Nephron progenitor cell (in vitro differentiated cells): ENCODE data around the gene SULT1A1.
"Not testable (repeated sequence)": the region's sequence is repeated elsewhere in the genome, so short reads cannot be mapped to it uniquely, and the experiment has no call there.

ENCODE experiments used
- DNase-seq: peaks from one replicate; pipeline ENCODE4 v3.0.0; 2021
- H3K27ac Mint-ChIP-seq: 2 replicates; pipeline ENCODE4 v1.8.0; 2021; ENCODE audit warnings: mild to moderate bottlenecking, moderate library complexity, mixed read lengths
- H3K27me3 Mint-ChIP-seq: 2 replicates; pipeline ENCODE4 v1.8.0; 2021; ENCODE audit warnings: mild to moderate bottlenecking, low read depth, mixed read lengths; ENCODE audit not compliant: poor library complexity
- H3K36me3 Mint-ChIP-seq: 2 replicates; pipeline ENCODE4 v1.8.0; 2021; ENCODE audit warnings: low read depth, mixed read lengths
- H3K4me1 Mint-ChIP-seq: 2 replicates; pipeline ENCODE4 v1.8.0; 2021; ENCODE audit warnings: mixed read lengths
- H3K4me3 Mint-ChIP-seq: 2 replicates; pipeline ENCODE4 v1.8.0; 2021; ENCODE audit warnings: mild to moderate bottlenecking, moderate library complexity, mixed read lengths
- H3K9me3 Mint-ChIP-seq: 2 replicates; pipeline ENCODE4 v1.8.0; 2021; ENCODE audit warnings: mild to moderate bottlenecking, moderate library complexity, mixed read lengths
- TF ChIP-seq, protein P1 (sequence below): fragments of 200-600 bp; sonication (generic); IDR thresholded peaks from 2 replicates; pipeline ENCODE4 v1.5.0; 2021; ENCODE audit warnings: antibody characterized with exemption

The SULT1A1 gene

DNA sequence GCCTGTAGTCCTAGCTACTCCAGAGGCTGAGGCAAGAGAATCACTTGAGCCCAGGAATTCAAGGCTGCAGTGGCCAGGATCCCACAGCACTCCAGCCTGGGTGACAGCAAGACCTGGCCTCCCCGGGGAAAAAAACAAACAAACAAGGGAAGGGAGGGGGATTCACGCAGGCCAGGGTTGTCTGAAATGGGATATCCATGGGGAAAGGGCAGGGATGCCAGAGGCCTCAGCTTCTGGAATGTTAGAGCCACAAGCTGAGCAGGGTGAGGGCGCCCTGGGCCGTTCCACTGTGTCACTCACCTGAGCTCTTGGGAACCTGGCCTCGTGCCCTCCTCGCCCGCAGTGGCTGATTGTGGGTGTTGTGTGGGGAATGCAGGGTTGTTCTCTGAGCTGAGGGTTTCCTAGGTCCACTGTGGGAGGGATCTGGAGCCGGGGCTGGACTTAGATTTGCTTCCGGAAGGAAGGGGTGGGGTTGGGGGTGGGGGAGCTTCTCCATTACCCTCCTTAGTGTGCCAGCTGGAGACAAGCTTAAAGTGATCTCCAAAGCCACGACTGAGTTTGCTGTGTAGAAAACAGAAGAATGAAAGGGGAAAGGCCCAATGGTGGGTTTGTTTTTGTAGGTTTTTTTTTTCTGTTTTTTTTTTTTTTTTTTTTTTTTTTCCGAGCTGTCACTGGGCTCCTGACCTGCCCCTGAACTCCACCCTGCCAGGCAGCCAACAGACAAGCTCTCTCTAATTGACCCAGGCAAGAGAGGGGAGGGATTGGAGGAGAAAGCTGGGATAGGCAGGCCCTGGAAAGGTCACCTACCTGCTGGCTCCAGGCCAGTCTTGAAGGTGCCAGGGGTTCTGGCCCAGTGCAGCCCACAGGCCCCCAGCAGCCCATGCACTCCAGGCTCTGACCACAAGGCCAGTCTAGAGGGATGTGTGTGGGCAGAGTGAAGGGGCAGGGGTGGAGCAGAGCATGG lies at the start of gene SULT1A1:
SULT1A1 (minus strand) TSS at position 414 of the 964 bp plus-strand sequence. CDS start 1,189 bp downstream, outside the sequence.
- peaks cover 24% of the 10 kb centered on the region for H3K4me1 Mint-ChIP-seq
- H3K4me3 Mint-ChIP-seq, result peak within 1 kb of the TSS; percentile 72
- DNase-seq, result peak; percentile 39

DNA sequence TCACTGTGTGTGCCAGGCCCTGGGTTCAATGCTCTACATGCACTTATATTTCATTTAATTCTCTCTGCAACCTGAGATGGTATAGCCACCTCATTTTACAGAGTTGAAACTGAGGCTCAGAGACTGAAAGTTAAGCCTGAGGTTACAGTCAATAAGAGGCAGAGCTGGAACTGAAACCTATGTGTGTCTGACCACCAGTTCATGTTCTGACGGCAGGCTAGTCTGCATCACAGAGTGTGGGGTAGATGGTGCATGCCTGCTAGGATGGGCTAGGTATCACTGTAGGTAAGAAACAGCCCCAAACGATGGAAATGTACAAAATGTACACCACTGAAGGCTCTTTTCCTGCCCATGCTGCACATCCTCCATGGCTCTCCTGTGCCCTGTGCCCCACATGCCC lies 30.1 kb upstream of the SULT1A1 start:
- H3K27me3 Mint-ChIP-seq, H3K27ac Mint-ChIP-seq, H3K4me1 Mint-ChIP-seq, H3K9me3 Mint-ChIP-seq, H3K4me3 Mint-ChIP-seq, DNase-seq, H3K36me3 Mint-ChIP-seq: not testable (repeated sequence)

More for the DNA sequence above, at the start of gene SULT1A1:
- H3K27me3 Mint-ChIP-seq, result no peaks in the 10 kb centered on the region
- H3K9me3 Mint-ChIP-seq, result no peaks in the 10 kb centered on the region
- TF ChIP-seq, protein P1, sequence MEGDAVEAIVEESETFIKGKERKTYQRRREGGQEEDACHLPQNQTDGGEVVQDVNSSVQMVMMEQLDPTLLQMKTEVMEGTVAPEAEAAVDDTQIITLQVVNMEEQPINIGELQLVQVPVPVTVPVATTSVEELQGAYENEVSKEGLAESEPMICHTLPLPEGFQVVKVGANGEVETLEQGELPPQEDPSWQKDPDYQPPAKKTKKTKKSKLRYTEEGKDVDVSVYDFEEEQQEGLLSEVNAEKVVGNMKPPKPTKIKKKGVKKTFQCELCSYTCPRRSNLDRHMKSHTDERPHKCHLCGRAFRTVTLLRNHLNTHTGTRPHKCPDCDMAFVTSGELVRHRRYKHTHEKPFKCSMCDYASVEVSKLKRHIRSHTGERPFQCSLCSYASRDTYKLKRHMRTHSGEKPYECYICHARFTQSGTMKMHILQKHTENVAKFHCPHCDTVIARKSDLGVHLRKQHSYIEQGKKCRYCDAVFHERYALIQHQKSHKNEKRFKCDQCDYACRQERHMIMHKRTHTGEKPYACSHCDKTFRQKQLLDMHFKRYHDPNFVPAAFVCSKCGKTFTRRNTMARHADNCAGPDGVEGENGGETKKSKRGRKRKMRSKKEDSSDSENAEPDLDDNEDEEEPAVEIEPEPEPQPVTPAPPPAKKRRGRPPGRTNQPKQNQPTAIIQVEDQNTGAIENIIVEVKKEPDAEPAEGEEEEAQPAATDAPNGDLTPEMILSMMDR, result no peak
- no peaks in the 10 kb centered on the region for H3K36me3 Mint-ChIP-seq
- H3K27ac Mint-ChIP-seq, result peak within 1 kb of the TSS; percentile 93

DNA sequence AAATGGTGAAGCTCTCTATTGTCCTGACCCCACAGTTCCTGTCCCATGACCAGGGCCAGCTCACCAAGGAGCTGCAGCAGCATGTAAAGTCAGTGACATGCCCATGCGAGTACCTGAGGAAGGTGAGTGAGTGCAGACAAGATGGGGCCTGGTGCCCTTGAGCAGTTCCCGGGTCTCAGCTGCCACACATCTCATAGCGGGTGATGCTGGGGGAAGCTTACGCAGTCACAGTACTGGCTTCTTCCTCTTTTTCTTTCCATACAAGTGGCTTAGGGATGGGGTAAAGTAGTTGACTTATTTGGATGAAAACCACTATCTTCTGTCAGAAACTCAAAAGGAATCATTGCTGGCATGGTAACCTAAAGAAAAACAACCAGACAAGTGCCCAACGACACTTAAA lies 28.5 kb upstream of the SULT1A1 start:
- not testable (repeated sequence) for DNase-seq, H3K27me3 Mint-ChIP-seq, H3K4me1 Mint-ChIP-seq, H3K27ac Mint-ChIP-seq, H3K9me3 Mint-ChIP-seq, H3K36me3 Mint-ChIP-seq, H3K4me3 Mint-ChIP-seq

DNA sequence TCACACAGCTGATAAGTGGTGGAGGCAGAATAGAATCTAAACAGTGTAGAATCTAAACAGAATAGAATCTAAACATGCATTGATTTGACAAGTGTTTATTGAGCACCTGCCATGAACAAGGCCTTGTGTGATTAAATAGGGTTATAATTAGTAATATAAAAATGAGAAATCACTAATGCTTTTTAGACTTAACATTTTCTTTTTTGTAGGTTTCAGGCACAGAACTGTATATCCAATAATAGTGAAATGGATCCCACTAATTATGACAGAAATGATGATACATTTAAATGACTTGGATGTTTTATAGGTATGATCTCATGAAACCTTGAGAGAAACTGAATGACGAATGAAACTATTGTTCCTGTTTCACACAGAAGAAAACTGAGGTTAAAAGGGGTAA lies 27.9 kb upstream of the SULT1A1 start, which contains the start of gene NPIPB8:
NPIPB8 (plus strand) TSS at position 301 of the 400 bp plus-strand sequence. CDS start 296 bp downstream, outside the sequence.
- DNase-seq, H3K4me3 Mint-ChIP-seq, H3K27ac Mint-ChIP-seq, H3K4me1 Mint-ChIP-seq, H3K36me3 Mint-ChIP-seq, H3K9me3 Mint-ChIP-seq, H3K27me3 Mint-ChIP-seq: not testable (repeated sequence)

DNA sequence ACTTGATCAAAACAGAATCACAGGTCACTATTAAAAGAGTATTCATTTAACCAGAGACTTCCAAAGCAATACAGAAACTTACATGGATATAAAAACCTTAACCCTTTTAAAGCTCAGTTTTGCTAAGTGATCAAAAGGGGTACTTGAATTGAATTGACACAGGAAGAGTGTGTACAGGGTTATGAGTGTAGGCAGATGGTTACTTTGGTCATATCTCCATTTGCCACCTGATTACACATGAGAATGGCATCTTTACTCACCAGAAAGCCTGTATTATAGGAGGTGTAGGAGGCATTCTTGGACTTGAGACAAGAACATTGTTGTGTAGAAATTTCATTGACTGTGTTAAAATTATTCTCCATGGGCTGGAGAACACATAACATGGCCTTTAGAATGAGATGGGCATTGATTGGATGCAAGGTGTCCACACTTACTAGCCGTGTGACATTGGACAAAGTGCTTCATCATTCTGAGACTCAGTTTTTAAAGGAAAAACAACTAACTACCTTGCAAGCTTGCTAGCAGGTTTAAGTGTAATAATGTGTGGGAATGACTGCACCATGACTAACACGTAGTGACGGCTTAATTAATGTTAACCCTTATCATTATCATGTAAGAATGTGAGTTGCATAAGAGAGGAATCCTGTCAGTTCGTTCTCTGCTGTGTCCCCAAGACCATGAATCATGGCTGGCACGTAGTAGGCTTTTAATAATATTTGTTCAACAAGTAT lies 26.4 kb upstream of the SULT1A1 start:
- DNase-seq, H3K36me3 Mint-ChIP-seq, H3K4me1 Mint-ChIP-seq, H3K27me3 Mint-ChIP-seq, H3K27ac Mint-ChIP-seq, H3K9me3 Mint-ChIP-seq, H3K4me3 Mint-ChIP-seq: not testable (repeated sequence)

DNA sequence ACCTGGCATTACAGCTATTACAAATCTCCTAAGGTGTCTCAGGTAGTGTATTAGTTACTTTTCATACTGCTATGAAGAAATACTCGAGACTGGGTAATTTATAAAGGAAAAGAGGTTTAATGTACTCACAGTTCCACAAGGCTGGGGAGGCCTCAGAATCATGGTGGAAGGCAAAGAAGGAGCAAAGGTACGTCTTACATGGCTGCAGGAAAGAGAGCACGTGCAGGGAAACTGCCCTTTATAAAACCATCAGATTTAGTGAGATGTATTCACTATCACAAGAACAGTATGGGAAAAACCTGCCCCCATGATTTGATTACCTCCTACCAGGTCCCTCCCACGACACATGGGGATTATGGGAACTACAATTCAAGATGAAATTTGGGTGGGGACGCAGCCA lies 21.1 kb upstream of the SULT1A1 start:
- H3K27ac Mint-ChIP-seq, DNase-seq, H3K9me3 Mint-ChIP-seq, H3K27me3 Mint-ChIP-seq, H3K36me3 Mint-ChIP-seq, H3K4me3 Mint-ChIP-seq, H3K4me1 Mint-ChIP-seq: not testable (repeated sequence)

DNA sequence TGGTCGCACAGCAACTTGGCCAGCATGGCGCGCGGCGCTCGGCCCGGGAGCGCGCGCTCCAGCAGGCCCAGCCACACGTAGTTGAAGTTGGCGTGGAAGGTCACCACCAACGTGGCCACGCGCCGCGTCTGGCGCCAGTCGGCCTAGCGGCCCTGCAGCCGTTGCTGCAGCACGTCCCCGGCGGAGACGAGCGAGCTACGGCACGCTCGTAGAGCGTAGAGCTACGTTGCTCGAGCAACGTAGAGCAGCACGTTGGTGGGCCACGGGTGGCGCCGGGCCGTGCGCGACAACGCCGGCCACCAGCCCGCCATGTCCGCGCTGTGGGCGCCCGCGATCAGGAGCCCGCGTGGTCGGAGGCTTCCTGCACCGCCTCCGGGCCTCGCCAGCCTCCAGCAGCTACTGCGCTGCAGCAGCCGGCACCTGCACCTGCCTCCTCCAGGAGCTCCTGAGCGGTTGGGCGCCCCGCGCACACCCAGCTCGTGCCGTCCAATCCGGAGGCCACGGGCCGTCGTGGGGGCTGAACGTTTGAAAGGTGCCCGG lies 13.4 kb upstream of the SULT1A1 start:
- H3K27me3 Mint-ChIP-seq, result peaks cover 5% of the 10 kb centered on the region
- peaks cover 8% of the 10 kb centered on the region for H3K9me3 Mint-ChIP-seq
- H3K4me1 Mint-ChIP-seq, result peaks cover 16% of the 10 kb centered on the region
- TF ChIP-seq, protein P1, result no peak
- no peak for DNase-seq
- H3K4me3 Mint-ChIP-seq, result no peak overlapping the region
- H3K27ac Mint-ChIP-seq, result no peak overlapping the region
- H3K36me3 Mint-ChIP-seq, result no peaks in the 10 kb centered on the region

DNA sequence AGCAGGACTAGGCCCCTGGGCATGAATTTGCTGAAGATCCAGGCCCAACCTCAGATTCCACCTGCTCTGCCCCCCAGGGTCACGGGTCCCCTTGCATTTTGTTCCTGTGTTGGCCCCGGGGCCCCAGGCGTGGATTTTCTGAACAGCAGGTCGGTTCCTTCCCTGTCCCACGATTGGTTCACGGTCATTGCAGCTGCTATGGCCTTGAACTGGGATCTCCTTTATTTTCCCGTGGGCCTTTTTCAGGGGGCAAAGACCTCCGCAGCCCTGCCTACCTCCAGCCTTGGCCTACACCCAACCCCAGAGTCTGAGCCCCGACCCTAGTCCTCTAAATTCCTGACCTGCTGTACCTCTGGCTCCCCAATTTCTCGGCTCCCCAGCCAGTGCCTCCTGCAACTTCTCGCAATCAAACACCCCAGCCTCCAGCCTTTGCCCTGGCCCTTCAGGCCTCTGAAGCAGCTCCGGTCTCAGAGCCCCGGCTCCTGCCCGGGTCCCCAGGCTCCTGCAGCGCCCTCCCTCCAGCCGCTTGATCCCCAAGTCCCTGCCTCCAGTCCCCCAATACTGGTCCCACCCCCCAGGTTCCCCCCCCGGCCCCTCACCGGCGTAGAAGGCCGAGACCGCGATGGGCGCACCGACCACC lies 12.8 kb upstream of the SULT1A1 start:
- not testable (repeated sequence) for H3K9me3 Mint-ChIP-seq, H3K4me3 Mint-ChIP-seq, H3K27ac Mint-ChIP-seq, H3K27me3 Mint-ChIP-seq, DNase-seq, H3K36me3 Mint-ChIP-seq
- peaks cover 21% of the 10 kb centered on the region for H3K4me1 Mint-ChIP-seq
